Fibroblast of pulmonary artery (primary cell): Measurements from ENCODE around the gene DRAM1.
A peak's percentile ranks its signal among the peaks of the same experiment; 100 is the strongest.

ENCODE experiments used
- DNase-seq: peaks from one replicate; pipeline ENCODE4 v3.0.0-alpha.2; 2010; ENCODE audit warnings: low read depth
- H3K4me3 ChIP-seq: replicated peaks from 2 replicates; pipeline ENCODE4 v1.5.1; 2011; ENCODE audit warnings: low read depth, mild to moderate bottlenecking, control low read depth, low read length, moderate library complexity
- TF ChIP-seq, protein P1 (sequence below): IDR thresholded peaks from 2 replicates; pipeline ENCODE4 v1.5.1; 2011; ENCODE audit warnings: mild to moderate bottlenecking, control low read depth, low read length, inconsistent platforms; ENCODE audit errors: missing control alignments

Gene DRAM1

DNA sequence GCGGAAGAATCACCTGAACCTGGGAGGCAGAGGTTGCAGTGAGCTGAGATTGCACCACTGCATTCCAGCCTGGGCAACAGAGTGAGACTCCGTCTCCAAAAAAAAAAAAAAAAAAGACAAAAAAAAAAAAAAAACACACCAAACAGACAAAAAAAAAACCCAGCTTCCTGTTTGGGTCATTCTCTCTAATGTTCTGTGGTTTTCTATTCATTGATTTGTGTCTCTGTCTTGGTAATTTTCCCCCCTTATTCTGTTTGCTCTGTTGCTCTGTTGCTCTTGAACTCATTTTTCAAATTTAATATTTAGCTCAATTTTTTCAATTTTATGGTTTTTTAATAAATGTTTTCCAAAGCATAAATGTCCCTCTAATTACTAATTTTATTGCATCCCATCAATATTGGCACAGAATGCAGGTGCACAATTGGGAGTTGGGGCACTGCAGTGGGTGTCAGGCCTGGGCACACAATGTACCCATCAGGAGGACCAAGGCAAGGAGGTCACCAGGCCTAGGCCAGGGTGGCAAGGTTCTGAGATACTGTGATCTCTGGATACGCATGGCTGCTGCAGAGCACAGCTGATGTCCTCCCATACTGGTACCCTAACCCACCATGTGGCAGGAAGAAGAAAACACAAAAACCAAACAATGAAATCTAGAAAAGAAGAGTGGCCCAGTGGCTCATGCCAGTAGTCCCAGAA is 38.6 kb upstream of the DRAM1 start:
- TF ChIP-seq, protein P1, sequence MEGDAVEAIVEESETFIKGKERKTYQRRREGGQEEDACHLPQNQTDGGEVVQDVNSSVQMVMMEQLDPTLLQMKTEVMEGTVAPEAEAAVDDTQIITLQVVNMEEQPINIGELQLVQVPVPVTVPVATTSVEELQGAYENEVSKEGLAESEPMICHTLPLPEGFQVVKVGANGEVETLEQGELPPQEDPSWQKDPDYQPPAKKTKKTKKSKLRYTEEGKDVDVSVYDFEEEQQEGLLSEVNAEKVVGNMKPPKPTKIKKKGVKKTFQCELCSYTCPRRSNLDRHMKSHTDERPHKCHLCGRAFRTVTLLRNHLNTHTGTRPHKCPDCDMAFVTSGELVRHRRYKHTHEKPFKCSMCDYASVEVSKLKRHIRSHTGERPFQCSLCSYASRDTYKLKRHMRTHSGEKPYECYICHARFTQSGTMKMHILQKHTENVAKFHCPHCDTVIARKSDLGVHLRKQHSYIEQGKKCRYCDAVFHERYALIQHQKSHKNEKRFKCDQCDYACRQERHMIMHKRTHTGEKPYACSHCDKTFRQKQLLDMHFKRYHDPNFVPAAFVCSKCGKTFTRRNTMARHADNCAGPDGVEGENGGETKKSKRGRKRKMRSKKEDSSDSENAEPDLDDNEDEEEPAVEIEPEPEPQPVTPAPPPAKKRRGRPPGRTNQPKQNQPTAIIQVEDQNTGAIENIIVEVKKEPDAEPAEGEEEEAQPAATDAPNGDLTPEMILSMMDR = no peak
- DNase-seq = no peak
- no peak overlapping the region for H3K4me3 ChIP-seq

DNA sequence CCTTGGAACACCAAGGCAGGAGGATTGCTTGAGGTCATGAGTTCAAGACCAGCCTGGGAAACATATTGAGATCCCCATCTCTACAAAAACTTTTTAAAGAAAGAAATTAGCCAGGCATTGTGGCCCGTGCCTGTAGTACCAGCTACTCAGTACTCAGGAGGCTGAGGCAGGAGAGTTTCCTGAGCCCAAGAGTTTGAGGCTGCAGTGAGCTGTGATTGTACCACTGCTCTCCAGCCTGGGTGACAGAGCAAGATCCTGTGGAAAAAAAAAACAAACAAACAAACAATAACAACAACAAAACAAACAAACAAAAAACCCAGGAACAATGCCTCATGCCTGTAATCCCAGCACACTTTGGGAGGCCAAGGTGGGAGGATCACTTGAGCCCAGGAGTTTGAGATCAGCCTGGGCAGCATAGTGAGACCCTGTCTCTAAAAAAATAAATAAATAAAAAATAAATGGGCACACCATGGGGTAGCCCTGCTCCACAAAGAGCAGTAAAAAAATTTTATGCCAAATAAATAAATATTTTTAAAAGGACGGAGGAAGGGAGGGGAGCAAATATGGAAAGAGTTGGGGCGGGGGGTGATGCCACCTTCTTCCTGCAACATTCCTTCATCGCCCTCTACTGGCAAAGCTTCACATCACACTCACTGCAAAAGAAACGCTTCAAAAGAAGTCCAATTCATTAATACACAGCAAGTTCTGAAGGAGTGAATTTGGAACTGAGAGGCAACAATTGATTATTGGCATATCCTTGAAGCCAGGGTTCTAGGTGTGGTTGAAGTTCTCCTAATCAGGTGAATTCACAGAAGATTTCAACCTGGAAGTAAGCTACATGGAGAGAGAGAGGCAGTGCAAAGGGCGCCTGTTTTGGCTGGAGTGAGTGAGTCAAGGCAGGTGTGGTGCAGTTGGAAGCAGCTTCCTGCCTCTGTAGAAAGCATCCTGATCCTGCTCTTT is 37.8 kb upstream of the DRAM1 start:
- TF ChIP-seq, protein P1 = peak; percentile 86
- DNase-seq = peak; percentile 78

DNA sequence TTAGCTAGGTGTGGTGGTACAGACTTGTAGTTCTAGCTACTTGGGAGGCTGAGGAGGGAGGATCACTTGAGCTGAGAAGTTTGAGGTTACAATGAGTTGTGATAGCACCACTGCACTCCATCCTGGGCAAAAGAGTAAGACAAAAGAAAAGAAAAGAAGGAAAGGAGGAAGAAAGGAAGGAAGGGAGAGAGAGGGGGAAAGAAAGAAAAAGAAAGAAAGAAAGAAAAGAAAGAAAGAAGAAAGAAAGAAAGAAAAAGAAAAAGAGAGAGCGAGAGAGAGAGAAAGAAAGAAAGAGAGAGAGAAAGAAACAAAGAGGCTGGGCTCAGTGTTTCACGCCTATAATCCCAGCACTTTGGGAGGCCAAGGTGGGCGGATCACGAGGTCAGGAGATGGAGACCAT is 36.3 kb upstream of the DRAM1 start:
- TF ChIP-seq, protein P1 = no peak
- DNase-seq = no peak
- no peak overlapping the region for H3K4me3 ChIP-seq

More for the DNA sequence above, 37.8 kb upstream of the DRAM1 start:
- no peak overlapping the region for H3K4me3 ChIP-seq

DNA sequence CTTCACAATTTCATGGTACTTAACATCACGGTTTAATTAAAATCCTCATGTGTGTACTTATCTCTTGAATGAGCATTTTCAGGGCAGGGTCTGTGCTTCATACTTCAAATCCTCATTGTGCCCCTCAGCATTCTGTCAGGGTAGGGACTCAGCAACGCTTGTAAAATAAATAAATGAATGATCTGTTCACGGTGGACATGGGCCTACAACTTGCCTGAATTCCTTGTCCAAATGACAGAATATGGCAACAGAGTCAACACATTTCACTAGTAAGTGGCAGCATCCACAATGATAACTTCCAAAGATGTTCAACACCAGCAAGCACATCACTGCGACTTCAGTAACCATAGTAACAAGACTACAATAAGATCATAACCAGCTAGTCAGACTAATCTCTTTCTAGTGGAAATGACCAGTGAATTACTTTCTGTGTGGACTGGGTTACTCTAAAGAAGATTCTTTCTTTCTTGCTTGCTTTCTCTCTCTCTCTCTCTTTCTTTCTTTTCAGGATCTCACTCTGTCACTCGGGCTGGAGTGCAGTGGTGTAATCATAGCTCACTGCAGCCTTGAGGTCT is 32.2 kb upstream of the DRAM1 start:
- no peak for DNase-seq

DNA sequence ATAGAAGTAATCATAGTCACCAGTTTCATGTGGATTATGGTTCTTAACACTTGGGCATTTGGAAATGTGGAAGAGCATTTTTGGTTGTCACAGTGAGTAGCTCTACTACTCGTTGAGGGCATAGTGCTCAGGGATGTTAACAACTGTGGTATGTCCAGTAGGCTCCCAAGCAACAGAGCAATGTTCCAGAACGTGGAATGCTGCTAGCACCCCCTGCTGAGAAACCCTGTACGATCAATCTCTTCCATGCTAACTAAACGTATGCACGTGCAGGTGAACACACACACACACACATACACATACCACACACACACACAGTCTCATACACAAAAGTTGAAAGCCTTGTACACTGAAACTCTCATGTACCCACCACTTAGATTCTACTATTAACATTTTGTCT is 30.1 kb upstream of the DRAM1 start:
- DNase-seq = no peak
- TF ChIP-seq, protein P1 = no peak

More for the DNA sequence above, 32.2 kb upstream of the DRAM1 start:
- TF ChIP-seq, protein P1 = no peak
- no peak overlapping the region for H3K4me3 ChIP-seq

DNA sequence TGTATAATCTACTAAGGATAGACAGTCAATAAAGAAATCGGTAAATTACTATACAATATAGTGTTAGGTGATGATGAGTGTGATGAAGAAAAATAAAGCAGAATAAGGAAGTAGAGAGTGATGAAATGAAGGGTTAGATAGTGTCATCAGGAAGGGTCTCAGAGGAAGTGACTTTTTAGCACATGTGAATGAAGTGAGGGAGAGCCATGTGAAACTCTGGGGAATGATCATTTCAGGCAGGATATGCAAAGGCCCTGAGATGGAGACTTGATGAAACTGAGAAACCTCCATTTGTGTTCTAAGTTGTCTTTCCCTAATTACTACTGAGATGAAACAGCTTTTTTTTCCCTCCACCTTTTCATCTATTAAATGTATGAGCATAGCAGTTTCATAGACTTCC is 27.2 kb upstream of the DRAM1 start:
- no peak overlapping the region for H3K4me3 ChIP-seq
- TF ChIP-seq, protein P1 = no peak
- no peak for DNase-seq

More for the DNA sequence above, 30.1 kb upstream of the DRAM1 start:
- no peak overlapping the region for H3K4me3 ChIP-seq
